ENCODE results near the gene WDR45B.

Gene WDR45B

GRCh38 chr17:82616021-82616711 is 32.1 kb downstream of the WDR45B start:
- no peak overlapping the region for H3K4me2 ChIP-seq (ENCODE audit: low read length)
- H3K4me1 ChIP-seq (ENCODE audit: insufficient read depth, low read length, severe bottlenecking) = peaks cover 9% of the 10 kb centered on the region
- no peak overlapping the region for H2AFZ ChIP-seq (ENCODE audit: low read length)
- H3F3A ChIP-seq (ENCODE audit: insufficient read depth, low read length) = no peaks in the 10 kb centered on the region
- TF ChIP-seq CTCF (IDR thresholded peaks at IDR 0.05; ENCODE audit: low read length) = no peak
- no peak for TF ChIP-seq EZH2 (IDR thresholded peaks at IDR 0.05; ENCODE audit: borderline replicate concordance, low read length)
- H3K36me3 ChIP-seq (ENCODE audit: insufficient read depth, low read length) = peaks cover 78% of the 10 kb centered on the region
- H4K20me1 ChIP-seq (ENCODE audit: insufficient read depth, low read length) = no peaks in the 10 kb centered on the region
- no peaks in the 10 kb centered on the region for H3K27me3 ChIP-seq (ENCODE audit: insufficient read depth, low read length)
- no peaks in the 10 kb centered on the region for H3K79me2 ChIP-seq (ENCODE audit: insufficient read depth, low read length)
- no peaks in the 10 kb centered on the region for H3K9me3 ChIP-seq (ENCODE audit: low read length)
- H3K9me2 ChIP-seq (ENCODE audit: low read depth, low read length) = no peaks in the 10 kb centered on the region
- no peak overlapping the region for H3K4me3 ChIP-seq (ENCODE audit: low read depth, low read length, poor library complexity, severe bottlenecking)
- no peak overlapping the region for H3K9ac ChIP-seq (ENCODE audit: low read length)
- H3K27ac ChIP-seq (ENCODE audit: low read depth, low read length, poor library complexity, severe bottlenecking) = no peak overlapping the region

DNA sequence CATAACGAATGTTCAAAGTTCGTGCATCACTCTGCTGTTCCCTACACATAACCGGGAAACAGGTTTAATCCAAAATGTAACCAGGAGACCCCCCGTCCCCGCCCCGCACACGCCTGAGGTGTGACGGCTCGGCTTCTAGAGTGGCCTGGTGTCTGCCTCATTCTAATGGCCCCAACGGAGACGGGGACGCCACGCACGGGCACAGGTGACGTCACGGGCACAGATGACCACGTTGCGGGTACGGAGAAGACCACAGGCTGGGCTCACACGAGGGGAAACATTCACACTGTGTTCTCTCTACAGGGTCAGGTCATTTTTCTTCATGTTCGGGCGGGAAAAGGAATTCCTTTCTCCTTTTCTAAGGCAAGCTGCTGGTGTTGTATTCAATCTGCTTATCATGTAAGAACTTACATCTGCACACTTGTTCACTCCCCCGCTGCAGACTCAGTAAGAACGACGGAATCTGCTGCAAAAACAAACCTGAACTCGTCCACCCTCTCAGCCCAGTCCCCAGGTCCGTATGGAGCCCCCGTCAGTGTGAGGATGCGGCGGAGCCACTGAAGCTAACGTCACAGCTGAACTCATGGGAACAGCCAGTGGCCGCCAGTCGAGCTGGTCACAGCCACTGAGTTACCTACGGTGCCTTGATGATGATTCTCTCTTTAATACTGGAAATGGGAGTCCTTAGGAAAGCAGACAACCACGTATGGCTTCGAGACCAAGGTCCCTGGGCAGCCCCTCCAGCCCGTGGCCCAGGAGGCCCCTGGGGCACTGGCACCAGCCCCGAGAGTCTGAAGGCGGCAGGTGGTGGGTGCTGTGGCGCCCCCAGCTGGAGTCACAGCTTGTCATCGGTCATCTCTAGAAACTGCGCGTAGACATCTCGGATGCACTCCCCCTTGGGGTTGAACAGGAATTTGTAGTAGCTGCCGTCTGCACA is 32.9 kb downstream of the WDR45B start:
- Histone ChIP-seq H3K27ac (ENCODE audit: low read depth, low read length, poor library complexity, severe bottlenecking) (no peak overlapping the region), H3K4me2 (ENCODE audit: low read length) (no peak overlapping the region), H3K9ac (ENCODE audit: low read length) (no peak overlapping the region), H3K79me2 (ENCODE audit: insufficient read depth, low read length) (no peaks in the 10 kb centered on the region), H3K27me3 (ENCODE audit: insufficient read depth, low read length) (no peaks in the 10 kb centered on the region), H3K9me2 (ENCODE audit: low read depth, low read length) (no peaks in the 10 kb centered on the region), H3K36me3 (ENCODE audit: insufficient read depth, low read length) (peaks cover 78% of the 10 kb centered on the region), H3K4me1 (ENCODE audit: insufficient read depth, low read length, severe bottlenecking) (peaks cover 12% of the 10 kb centered on the region), H3K9me3 (ENCODE audit: low read length) (no peaks in the 10 kb centered on the region), H3K4me3 (ENCODE audit: low read depth, low read length, poor library complexity, severe bottlenecking) (no peak overlapping the region), H3F3A (ENCODE audit: insufficient read depth, low read length) (no peaks in the 10 kb centered on the region), H4K20me1 (ENCODE audit: insufficient read depth, low read length) (no peaks in the 10 kb centered on the region), H2AFZ (ENCODE audit: low read length) (no peak overlapping the region)
- TF ChIP-seq CTCF (IDR thresholded peaks at IDR 0.05; ENCODE audit: low read length) (peak; percentile 15; the same call in 1 of the 2 replicates), EZH2 (IDR thresholded peaks at IDR 0.05; ENCODE audit: borderline replicate concordance, low read length) (no peak)

- H4K20me1 ChIP-seq (ENCODE audit: insufficient read depth, low read length) = no peaks in the 10 kb centered on the region
- H3K27me3 ChIP-seq (ENCODE audit: insufficient read depth, low read length) = no peaks in the 10 kb centered on the region
Measured at GRCh38 chr17:82614095-82614631, 34.1 kb downstream of the WDR45B start.

More at GRCh38 chr17:82614095-82614631, 34.1 kb downstream of the WDR45B start:
- Histone ChIP-seq H3K27ac (ENCODE audit: low read depth, low read length, poor library complexity, severe bottlenecking) (no peak overlapping the region), H3K4me3 (ENCODE audit: low read depth, low read length, poor library complexity, severe bottlenecking) (no peak overlapping the region), H3K4me1 (ENCODE audit: insufficient read depth, low read length, severe bottlenecking) (peaks cover 12% of the 10 kb centered on the region), H3F3A (ENCODE audit: insufficient read depth, low read length) (no peaks in the 10 kb centered on the region), H3K9ac (ENCODE audit: low read length) (no peak overlapping the region), H3K9me3 (ENCODE audit: low read length) (no peaks in the 10 kb centered on the region), H2AFZ (ENCODE audit: low read length) (no peak overlapping the region), H3K79me2 (ENCODE audit: insufficient read depth, low read length) (no peaks in the 10 kb centered on the region), H3K4me2 (ENCODE audit: low read length) (no peak overlapping the region), H3K9me2 (ENCODE audit: low read depth, low read length) (no peaks in the 10 kb centered on the region), H3K36me3 (ENCODE audit: insufficient read depth, low read length) (peaks cover 76% of the 10 kb centered on the region)
- TF ChIP-seq EZH2 (IDR thresholded peaks at IDR 0.05; ENCODE audit: borderline replicate concordance, low read length) = no peak
- no peak for TF ChIP-seq CTCF (IDR thresholded peaks at IDR 0.05; ENCODE audit: low read length)

Measured in OCI-LY1 (cell line).